Measurements from ENCODE around the gene RRM2.

The RRM2 gene

GRCh38 chr2:10169581-10169980 lies 47.0 kb downstream of the RRM2 start:
- no peaks in the 10 kb centered on the region for H3K27me3 ChIP-seq (ENCODE audit: control insufficient read depth, insufficient read depth, low read length)
- H3K36me3 ChIP-seq (ENCODE audit: control insufficient read depth, insufficient read depth, low read length) = peaks cover 2% of the 10 kb centered on the region
- no peaks in the 10 kb centered on the region for H3K4me1 ChIP-seq (ENCODE audit: control insufficient read depth, insufficient read depth, low read length)
- no peak overlapping the region for H3K4me3 ChIP-seq (ENCODE audit: low read depth, low read length)
- H3K9me3 ChIP-seq (ENCODE audit: control insufficient read depth, insufficient read depth, low read length) = no peaks in the 10 kb centered on the region
- H3K9ac ChIP-seq (ENCODE audit: low read depth, low read length) = no peak overlapping the region

- H3K9me3 ChIP-seq (ENCODE audit: control insufficient read depth, insufficient read depth, low read length) = no peaks in the 10 kb centered on the region
- peaks cover 2% of the 10 kb centered on the region for H3K36me3 ChIP-seq (ENCODE audit: control insufficient read depth, insufficient read depth, low read length)
- no peaks in the 10 kb centered on the region for H3K4me1 ChIP-seq (ENCODE audit: control insufficient read depth, insufficient read depth, low read length)
- no peaks in the 10 kb centered on the region for H3K27me3 ChIP-seq (ENCODE audit: control insufficient read depth, insufficient read depth, low read length)
- H3K9ac ChIP-seq (ENCODE audit: low read depth, low read length) = no peak overlapping the region
- no peak overlapping the region for H3K4me3 ChIP-seq (ENCODE audit: low read depth, low read length)
Measured at GRCh38 chr2:10170256-10170655, 47.7 kb downstream of the RRM2 start.

- Histone ChIP-seq H3K4me1 (ENCODE audit: control insufficient read depth, insufficient read depth, low read length) (no peaks in the 10 kb centered on the region), H3K4me3 (ENCODE audit: low read depth, low read length) (no peak overlapping the region), H3K36me3 (ENCODE audit: control insufficient read depth, insufficient read depth, low read length) (peaks cover 2% of the 10 kb centered on the region), H3K9ac (ENCODE audit: low read depth, low read length) (no peak overlapping the region), H3K27me3 (ENCODE audit: control insufficient read depth, insufficient read depth, low read length) (no peaks in the 10 kb centered on the region), H3K9me3 (ENCODE audit: control insufficient read depth, insufficient read depth, low read length) (no peaks in the 10 kb centered on the region)
Measured at GRCh38 chr2:10171006-10171800, 48.7 kb downstream of the RRM2 start.

GRCh38 chr2:10172033-10172871 lies 49.7 kb downstream of the RRM2 start:
- Histone ChIP-seq H3K4me3 (ENCODE audit: low read depth, low read length) (no peak overlapping the region), H3K4me1 (ENCODE audit: control insufficient read depth, insufficient read depth, low read length) (no peaks in the 10 kb centered on the region), H3K9me3 (ENCODE audit: control insufficient read depth, insufficient read depth, low read length) (no peaks in the 10 kb centered on the region), H3K9ac (ENCODE audit: low read depth, low read length) (no peak overlapping the region), H3K36me3 (ENCODE audit: control insufficient read depth, insufficient read depth, low read length) (peaks cover 2% of the 10 kb centered on the region), H3K27me3 (ENCODE audit: control insufficient read depth, insufficient read depth, low read length) (no peaks in the 10 kb centered on the region)

- no peaks in the 10 kb centered on the region for H3K4me1 ChIP-seq (ENCODE audit: control insufficient read depth, insufficient read depth, low read length)
- no peak overlapping the region for H3K9ac ChIP-seq (ENCODE audit: low read depth, low read length)
- no peaks in the 10 kb centered on the region for H3K27me3 ChIP-seq (ENCODE audit: control insufficient read depth, insufficient read depth, low read length)
- no peaks in the 10 kb centered on the region for H3K9me3 ChIP-seq (ENCODE audit: control insufficient read depth, insufficient read depth, low read length)
- peaks cover 2% of the 10 kb centered on the region for H3K36me3 ChIP-seq (ENCODE audit: control insufficient read depth, insufficient read depth, low read length)
- H3K4me3 ChIP-seq (ENCODE audit: low read depth, low read length) = no peak overlapping the region
Measured at GRCh38 chr2:10173258-10174005, 50.9 kb downstream of the RRM2 start.

GRCh38 chr2:10174173-10174572 lies 51.6 kb downstream of the RRM2 start:
- Histone ChIP-seq H3K36me3 (ENCODE audit: control insufficient read depth, insufficient read depth, low read length) (peaks cover 2% of the 10 kb centered on the region), H3K9me3 (ENCODE audit: control insufficient read depth, insufficient read depth, low read length) (no peaks in the 10 kb centered on the region), H3K9ac (ENCODE audit: low read depth, low read length) (no peak overlapping the region), H3K4me1 (ENCODE audit: control insufficient read depth, insufficient read depth, low read length) (no peaks in the 10 kb centered on the region), H3K4me3 (ENCODE audit: low read depth, low read length) (no peak overlapping the region), H3K27me3 (ENCODE audit: control insufficient read depth, insufficient read depth, low read length) (no peaks in the 10 kb centered on the region)

- peaks cover 1% of the 10 kb centered on the region for H3K36me3 ChIP-seq (ENCODE audit: control insufficient read depth, insufficient read depth, low read length)
- H3K9me3 ChIP-seq (ENCODE audit: control insufficient read depth, insufficient read depth, low read length) = no peaks in the 10 kb centered on the region
- H3K4me3 ChIP-seq (ENCODE audit: low read depth, low read length) = no peak overlapping the region
- H3K4me1 ChIP-seq (ENCODE audit: control insufficient read depth, insufficient read depth, low read length) = no peaks in the 10 kb centered on the region
- H3K27me3 ChIP-seq (ENCODE audit: control insufficient read depth, insufficient read depth, low read length) = no peaks in the 10 kb centered on the region
- H3K9ac ChIP-seq (ENCODE audit: low read depth, low read length) = no peak overlapping the region
Measured at GRCh38 chr2:10175441-10175840, 52.9 kb downstream of the RRM2 start.

- H3K9me3 ChIP-seq (ENCODE audit: control insufficient read depth, insufficient read depth, low read length) = no peaks in the 10 kb centered on the region
- no peaks in the 10 kb centered on the region for H3K4me1 ChIP-seq (ENCODE audit: control insufficient read depth, insufficient read depth, low read length)
- H3K27me3 ChIP-seq (ENCODE audit: control insufficient read depth, insufficient read depth, low read length) = no peaks in the 10 kb centered on the region
- no peak overlapping the region for H3K4me3 ChIP-seq (ENCODE audit: low read depth, low read length)
- no peaks in the 10 kb centered on the region for H3K36me3 ChIP-seq (ENCODE audit: control insufficient read depth, insufficient read depth, low read length)
- no peak overlapping the region for H3K9ac ChIP-seq (ENCODE audit: low read depth, low read length)
Measured at GRCh38 chr2:10178751-10179150, 56.2 kb downstream of the RRM2 start.

- Histone ChIP-seq H3K4me3 (ENCODE audit: low read depth, low read length) (no peak overlapping the region), H3K36me3 (ENCODE audit: control insufficient read depth, insufficient read depth, low read length) (no peaks in the 10 kb centered on the region), H3K9me3 (ENCODE audit: control insufficient read depth, insufficient read depth, low read length) (no peaks in the 10 kb centered on the region), H3K27me3 (ENCODE audit: control insufficient read depth, insufficient read depth, low read length) (no peaks in the 10 kb centered on the region), H3K9ac (ENCODE audit: low read depth, low read length) (no peak overlapping the region), H3K4me1 (ENCODE audit: control insufficient read depth, insufficient read depth, low read length) (no peaks in the 10 kb centered on the region)
Measured at GRCh38 chr2:10179422-10179821, 56.9 kb downstream of the RRM2 start.

- no peaks in the 10 kb centered on the region for H3K36me3 ChIP-seq (ENCODE audit: control insufficient read depth, insufficient read depth, low read length)
- no peaks in the 10 kb centered on the region for H3K27me3 ChIP-seq (ENCODE audit: control insufficient read depth, insufficient read depth, low read length)
- H3K9ac ChIP-seq (ENCODE audit: low read depth, low read length) = no peak overlapping the region
- no peak overlapping the region for H3K4me3 ChIP-seq (ENCODE audit: low read depth, low read length)
- H3K9me3 ChIP-seq (ENCODE audit: control insufficient read depth, insufficient read depth, low read length) = no peaks in the 10 kb centered on the region
- H3K4me1 ChIP-seq (ENCODE audit: control insufficient read depth, insufficient read depth, low read length) = no peaks in the 10 kb centered on the region
Measured at GRCh38 chr2:10180229-10180628, 57.7 kb downstream of the RRM2 start.
